ENCODE measurements around the gene FAF1.

FAF1 gene

DNA sequence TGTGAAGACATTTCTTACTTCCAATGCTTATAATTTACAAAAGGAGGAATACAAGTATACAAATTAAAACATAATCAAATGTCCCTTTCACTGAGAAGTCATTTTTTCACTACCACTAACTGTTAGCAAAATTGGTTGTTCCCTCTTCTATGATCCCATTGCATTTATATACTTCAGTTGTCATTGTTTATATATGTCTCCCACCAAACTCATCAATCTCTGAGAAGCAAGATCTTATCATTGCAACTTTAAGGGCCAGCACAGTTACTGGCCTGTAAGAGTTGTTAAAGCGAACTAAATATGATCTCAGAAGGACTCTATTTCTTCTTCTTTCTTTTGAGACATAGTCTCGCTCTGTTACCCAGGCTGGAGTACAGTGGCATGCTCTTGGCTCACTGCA, 313.5 kb downstream of the FAF1 start:
- H4K20me1 ChIP-seq (ENCODE audit: control insufficient read depth, insufficient read depth, low read depth, low read length) = no peaks in the 10 kb centered on the region

DNA sequence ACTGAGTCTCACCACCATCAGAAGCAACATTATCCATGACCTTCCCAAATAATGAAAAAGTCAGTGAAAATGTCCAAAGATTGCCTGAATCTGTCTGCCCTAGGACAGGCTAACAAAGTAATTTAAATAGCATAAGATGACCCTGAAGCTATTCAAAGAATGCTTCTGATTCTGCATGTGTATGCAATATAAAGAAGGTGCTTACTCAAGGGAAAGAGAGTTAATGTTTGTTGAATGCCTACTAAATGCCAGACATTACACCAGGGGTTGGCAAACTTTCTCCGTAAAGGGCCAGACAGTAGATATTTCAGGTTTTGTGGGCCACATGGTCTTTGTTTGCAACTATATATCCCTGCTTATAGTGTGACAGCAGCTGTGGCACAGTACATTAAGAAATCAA, 314.9 kb downstream of the FAF1 start:
- no peaks in the 10 kb centered on the region for H4K20me1 ChIP-seq (ENCODE audit: control insufficient read depth, insufficient read depth, low read depth, low read length)
- no peaks in the 10 kb centered on the region for H3K36me3 ChIP-seq (ENCODE audit: control insufficient read depth, low read length)
- no peak overlapping the region for H3K27ac ChIP-seq (ENCODE audit: low read depth, low read length)
- H3K9me2 ChIP-seq (replicated peaks; ENCODE audit: control insufficient read depth, low read length) = no peaks in the 10 kb centered on the region
- no peak overlapping the region for H3K4me3 ChIP-seq (ENCODE audit: low read length)
- no peak overlapping the region for H3K4me2 ChIP-seq (ENCODE audit: low read length)
- H3K9me3 ChIP-seq (ENCODE audit: control insufficient read depth, insufficient read depth, low read length) = no peaks in the 10 kb centered on the region
- H3F3A ChIP-seq (ENCODE audit: control insufficient read depth, insufficient read depth) = no peaks in the 10 kb centered on the region
- H3K4me1 ChIP-seq (ENCODE audit: control insufficient read depth, low read length) = no peaks in the 10 kb centered on the region
- TF ChIP-seq, protein P1, sequence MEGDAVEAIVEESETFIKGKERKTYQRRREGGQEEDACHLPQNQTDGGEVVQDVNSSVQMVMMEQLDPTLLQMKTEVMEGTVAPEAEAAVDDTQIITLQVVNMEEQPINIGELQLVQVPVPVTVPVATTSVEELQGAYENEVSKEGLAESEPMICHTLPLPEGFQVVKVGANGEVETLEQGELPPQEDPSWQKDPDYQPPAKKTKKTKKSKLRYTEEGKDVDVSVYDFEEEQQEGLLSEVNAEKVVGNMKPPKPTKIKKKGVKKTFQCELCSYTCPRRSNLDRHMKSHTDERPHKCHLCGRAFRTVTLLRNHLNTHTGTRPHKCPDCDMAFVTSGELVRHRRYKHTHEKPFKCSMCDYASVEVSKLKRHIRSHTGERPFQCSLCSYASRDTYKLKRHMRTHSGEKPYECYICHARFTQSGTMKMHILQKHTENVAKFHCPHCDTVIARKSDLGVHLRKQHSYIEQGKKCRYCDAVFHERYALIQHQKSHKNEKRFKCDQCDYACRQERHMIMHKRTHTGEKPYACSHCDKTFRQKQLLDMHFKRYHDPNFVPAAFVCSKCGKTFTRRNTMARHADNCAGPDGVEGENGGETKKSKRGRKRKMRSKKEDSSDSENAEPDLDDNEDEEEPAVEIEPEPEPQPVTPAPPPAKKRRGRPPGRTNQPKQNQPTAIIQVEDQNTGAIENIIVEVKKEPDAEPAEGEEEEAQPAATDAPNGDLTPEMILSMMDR (IDR thresholded peaks at IDR 0.05; ENCODE audit: low read depth, low read length, poor library complexity, severe bottlenecking) = no peak
- TF ChIP-seq EZH2phosphoT487 (IDR thresholded peaks at IDR 0.05; ENCODE audit: borderline replicate concordance, low read length) = no peak
- H3K27me3 ChIP-seq (ENCODE audit: control insufficient read depth, low read length) = no peaks in the 10 kb centered on the region
- H3K79me2 ChIP-seq (ENCODE audit: control insufficient read depth, low read length) = no peaks in the 10 kb centered on the region

More for the DNA sequence above, 313.5 kb downstream of the FAF1 start:
- no peaks in the 10 kb centered on the region for H3K79me2 ChIP-seq (ENCODE audit: control insufficient read depth, low read length)
- H3K4me3 ChIP-seq (ENCODE audit: low read length) = no peak overlapping the region
- H3K27me3 ChIP-seq (ENCODE audit: control insufficient read depth, low read length) = no peaks in the 10 kb centered on the region
- no peaks in the 10 kb centered on the region for H3K36me3 ChIP-seq (ENCODE audit: control insufficient read depth, low read length)
- TF ChIP-seq, protein P1 (IDR thresholded peaks at IDR 0.05; ENCODE audit: low read depth, low read length, poor library complexity, severe bottlenecking) = no peak
- no peak for TF ChIP-seq EZH2phosphoT487 (IDR thresholded peaks at IDR 0.05; ENCODE audit: borderline replicate concordance, low read length)
- no peak overlapping the region for H3K4me2 ChIP-seq (ENCODE audit: low read length)
- H3F3A ChIP-seq (ENCODE audit: control insufficient read depth, insufficient read depth) = no peaks in the 10 kb centered on the region
- H3K9me3 ChIP-seq (ENCODE audit: control insufficient read depth, insufficient read depth, low read length) = no peaks in the 10 kb centered on the region
- H3K27ac ChIP-seq (ENCODE audit: low read depth, low read length) = no peak overlapping the region
- no peaks in the 10 kb centered on the region for H3K9me2 ChIP-seq (replicated peaks; ENCODE audit: control insufficient read depth, low read length)
- no peaks in the 10 kb centered on the region for H3K4me1 ChIP-seq (ENCODE audit: control insufficient read depth, low read length)

DNA sequence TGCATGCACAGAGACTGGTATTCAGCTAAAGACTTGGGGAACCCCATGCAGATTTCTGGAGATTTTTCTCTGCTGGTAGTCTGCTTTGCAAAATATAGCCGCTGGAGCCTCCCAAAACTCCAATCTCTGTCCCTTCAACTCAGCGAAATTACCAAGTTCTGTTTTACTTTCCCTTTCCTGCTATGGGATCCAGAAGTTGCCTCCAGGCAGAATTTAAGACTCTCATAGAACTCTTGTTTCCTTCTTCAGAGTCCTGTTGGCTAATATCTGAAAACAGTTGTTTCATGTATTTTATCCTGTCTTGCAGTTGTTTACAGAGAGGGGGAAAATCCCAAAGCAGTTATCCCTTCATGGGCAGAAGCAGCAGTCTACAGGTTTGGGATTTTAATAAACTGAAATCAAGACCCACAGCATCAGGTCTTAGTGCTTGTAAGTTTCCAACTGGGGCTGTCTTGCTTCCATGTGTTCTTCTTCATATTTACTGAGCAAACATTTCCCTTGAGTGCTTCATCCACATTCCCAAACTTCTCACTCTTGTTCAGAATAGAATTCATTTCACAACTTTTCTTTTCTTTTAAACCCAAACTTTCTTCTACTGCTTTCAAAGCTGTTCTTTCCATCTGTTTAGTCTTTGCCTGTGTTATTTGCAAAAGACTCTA, 315.5 kb downstream of the FAF1 start:
- Histone ChIP-seq H3K27ac (ENCODE audit: low read depth, low read length) (no peak overlapping the region), H3K4me2 (ENCODE audit: low read length) (no peak overlapping the region), H3K9me2 (replicated peaks; ENCODE audit: control insufficient read depth, low read length) (no peaks in the 10 kb centered on the region), H3K79me2 (ENCODE audit: control insufficient read depth, low read length) (no peaks in the 10 kb centered on the region), H3F3A (ENCODE audit: control insufficient read depth, insufficient read depth) (no peaks in the 10 kb centered on the region), H3K4me1 (ENCODE audit: control insufficient read depth, low read length) (no peaks in the 10 kb centered on the region), H3K27me3 (ENCODE audit: control insufficient read depth, low read length) (no peaks in the 10 kb centered on the region), H3K36me3 (ENCODE audit: control insufficient read depth, low read length) (no peaks in the 10 kb centered on the region), H3K4me3 (ENCODE audit: low read length) (no peak overlapping the region), H4K20me1 (ENCODE audit: control insufficient read depth, insufficient read depth, low read depth, low read length) (no peaks in the 10 kb centered on the region), H3K9me3 (ENCODE audit: control insufficient read depth, insufficient read depth, low read length) (no peaks in the 10 kb centered on the region)
- TF ChIP-seq, protein P1 (IDR thresholded peaks at IDR 0.05; ENCODE audit: low read depth, low read length, poor library complexity, severe bottlenecking) = no peak
- no peak for TF ChIP-seq EZH2phosphoT487 (IDR thresholded peaks at IDR 0.05; ENCODE audit: borderline replicate concordance, low read length)

All from DOHH2 (cell line).